Activated T-cell treated with anti-CD3 and anti-CD28 coated beads, Interleukin-2, amount 50 U/mL, for 72 hours (primary cell): Measurements from ENCODE around the gene PSMC6. TPM values are rescaled to one million over a fixed set of nuclear protein-coding genes. Genes with fewer than 3 reads are reported as not detected.
"Not testable (repeated sequence)": the region's sequence is repeated elsewhere in the genome, so short reads cannot be mapped to it uniquely, and the experiment has no call there.

Experiments
- ATAC-seq, 2 donors: fragments of 150-1000 bp; cut with Tn5 transposase; replicated peaks in 1 of 2; 2 replicates each; pipeline ENCODE4 v1.10.0; 2021; ENCODE audit warnings: moderate library complexity in 2 of 2, mild to moderate bottlenecking in 1 of 2
- DNase-seq, 2 donors: peaks; one replicate each; pipeline ENCODE4 v3.0.0; 2021 to 2022; ENCODE audit warnings: mixed read lengths in 1 of 2
- H3K27ac Mint-ChIP-seq: one replicate; pipeline ENCODE4 v1.8.0; 2022; ENCODE audit warnings: mild to moderate bottlenecking, moderate library complexity, mixed read lengths
- H3K27me3 Mint-ChIP-seq: one replicate; pipeline ENCODE4 v1.8.0; 2022; ENCODE audit warnings: low read depth, mixed read lengths
- H3K36me3 Mint-ChIP-seq, 2 donors: one replicate each; pipeline ENCODE4 v1.8.0; 2022; ENCODE audit warnings: mixed read lengths in 2 of 2, mild to moderate bottlenecking in 1 of 2; ENCODE audit not compliant: insufficient read depth in 2 of 2
- H3K4me1 Mint-ChIP-seq: one replicate; pipeline ENCODE4 v1.8.0; 2022; ENCODE audit warnings: low read depth, mixed read lengths
- H3K4me3 Mint-ChIP-seq, 2 donors: one replicate each; pipeline ENCODE4 v1.8.0; 2022; ENCODE audit warnings: mild to moderate bottlenecking in 2 of 2, mixed read lengths in 2 of 2, moderate library complexity in 2 of 2
- H3K9me3 Mint-ChIP-seq, 2 donors: one replicate each; pipeline ENCODE4 v1.8.0; 2022; ENCODE audit warnings: mixed read lengths in 2 of 2
- total RNA-seq, 2 donors: library from RNA; stranded (reverse); gene quantifications; one replicate each; pipeline ENCODE4 v1.2.3, GENCODE V29; 2022

The PSMC6 gene
- total RNA-seq, 2 donors from 2014 or later = 90.0 to 91.1 TPM

DNA sequence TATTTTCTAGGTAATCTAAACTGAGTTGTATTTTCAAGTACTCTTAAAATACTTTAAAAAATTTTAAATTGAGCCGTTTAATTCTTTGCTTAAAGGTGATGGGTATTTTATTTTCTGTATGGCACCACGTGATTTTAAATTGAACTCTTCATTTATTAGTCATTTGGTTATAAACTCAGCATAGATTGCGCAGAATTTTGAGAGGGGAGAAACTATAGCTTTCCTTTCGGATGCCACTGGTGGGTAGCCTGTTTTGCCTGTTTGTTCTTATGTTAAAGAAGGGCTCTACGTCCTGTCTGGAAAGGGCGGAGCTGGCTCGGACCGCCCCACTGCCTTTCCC lies 22.6 kb downstream of the PSMC6 start:
- Mint-ChIP-seq H3K9me3 (no peaks in the 10 kb centered on the region), H3K27me3 (no peaks in the 10 kb centered on the region), H3K27ac (peak overlapping the region; percentile 56), H3K4me1 (peaks cover 42% of the 10 kb centered on the region), H3K36me3 (peaks cover 0 to 20% of the 10 kb centered on the region in 2 donors), H3K4me3 (peak overlapping the region; percentile 96 to 98)
- ATAC-seq (no peak), DNase-seq (no peak)

DNA sequence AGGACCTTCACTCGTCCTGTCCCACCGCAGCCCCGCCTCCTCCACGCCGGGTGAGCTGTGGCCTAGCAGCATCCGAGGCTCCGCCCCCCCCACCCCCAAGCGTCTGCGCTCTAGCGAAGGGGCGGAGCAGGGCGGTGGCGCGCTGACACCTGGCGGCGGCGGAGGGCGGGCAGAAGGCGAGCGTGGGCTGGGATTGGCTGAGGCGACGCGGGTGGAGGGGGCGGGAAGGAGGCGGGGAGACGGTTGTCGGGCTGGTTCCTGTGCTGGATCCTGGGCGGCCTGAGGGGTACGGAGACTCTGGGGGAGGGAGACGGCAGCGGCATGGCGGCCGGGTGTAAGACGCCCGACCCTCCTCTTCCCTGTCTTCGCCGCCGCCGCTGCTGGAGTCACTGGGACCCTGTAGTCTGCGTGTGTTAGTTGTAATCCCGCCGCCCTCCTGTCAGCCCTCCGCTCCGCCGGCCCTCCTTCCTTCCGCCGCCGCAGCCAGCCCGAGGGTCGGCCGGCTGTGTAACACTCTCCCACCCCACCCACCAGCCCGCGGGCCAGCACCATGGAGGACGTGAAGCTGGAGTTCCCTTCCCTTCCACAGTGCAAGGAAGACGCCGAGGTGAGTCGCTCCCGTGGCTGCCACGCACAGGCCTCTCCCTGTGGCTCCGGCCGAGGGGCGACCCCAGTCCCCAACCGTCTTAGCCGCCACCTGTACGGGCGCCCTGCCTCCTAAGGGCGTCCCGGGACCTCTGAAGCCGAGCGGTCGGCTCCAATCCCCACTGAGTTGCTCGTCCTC lies 23.1 kb downstream of the PSMC6 start, which contains the start of gene STYX:
TSS of gene STYX (plus strand) at position 242 of the 784 bp plus-strand sequence. CDS start at position 551, 309 bp downstream.
- Mint-ChIP-seq H3K9me3 (no peaks in the 10 kb centered on the region), H3K4me3 (peak within 1 kb of the TSS; percentile 96 to 98), H3K4me1 (peaks cover 44% of the 10 kb centered on the region), H3K27me3 (no peaks in the 10 kb centered on the region), H3K36me3 (peaks cover 2 to 22% of the 10 kb centered on the region in 2 donors), H3K27ac (peak within 1 kb of the TSS; percentile 90)
- ATAC-seq (peak; percentile 95 to 96), DNase-seq (peak; percentile 98 to 99)

DNA sequence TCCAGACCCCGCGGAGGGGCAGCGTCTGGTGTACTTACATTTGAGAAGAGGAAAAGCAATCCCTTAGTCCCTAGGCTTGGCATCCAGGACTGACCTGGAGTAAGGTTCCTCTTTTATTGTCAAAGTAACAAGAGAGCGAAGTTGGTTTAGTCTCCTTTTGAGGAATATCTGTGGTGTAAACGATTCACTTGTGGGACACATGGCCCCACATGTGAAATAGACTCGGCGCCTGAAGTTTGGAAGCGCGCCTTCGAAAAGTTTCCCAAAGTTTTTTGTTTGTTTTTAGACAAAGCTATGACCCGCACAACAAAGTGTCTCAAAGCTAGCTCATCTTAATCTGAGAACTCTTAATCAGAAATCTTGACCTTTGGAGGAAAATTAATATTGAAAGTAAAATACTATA lies 23.7 kb downstream of the PSMC6 start:
- Mint-ChIP-seq H3K4me3 (peak overlapping the region; percentile 96 to 98), H3K4me1 (peaks cover 44% of the 10 kb centered on the region), H3K27ac (peak overlapping the region; percentile 90), H3K36me3 (peaks cover 2 to 22% of the 10 kb centered on the region in 2 donors), H3K9me3 (no peaks in the 10 kb centered on the region), H3K27me3 (no peaks in the 10 kb centered on the region)
- ATAC-seq = no peak
- DNase-seq = no peak

DNA sequence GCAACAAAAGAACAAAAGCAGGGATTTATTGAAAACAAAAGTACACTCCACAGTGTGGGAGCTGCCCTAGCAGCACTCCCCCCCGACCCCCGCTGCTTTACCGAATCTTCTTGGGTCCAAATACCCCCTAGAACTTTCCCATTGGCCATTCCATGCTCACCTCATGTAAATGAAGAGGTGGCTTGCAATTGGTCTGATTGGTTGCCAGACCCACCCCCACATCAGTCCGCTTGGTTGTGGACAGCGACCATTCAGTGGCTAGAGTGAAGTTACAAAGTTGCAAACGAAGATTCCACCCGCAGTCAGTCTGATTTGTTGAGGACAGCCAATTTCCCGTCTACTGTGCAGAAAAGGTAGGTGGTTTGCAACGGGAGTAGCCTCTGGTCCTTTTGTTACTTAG lies 26.8 kb downstream of the PSMC6 start:
- H3K27me3 Mint-ChIP-seq = no peaks in the 10 kb centered on the region
- H3K36me3 Mint-ChIP-seq = peaks cover 2 to 18% of the 10 kb centered on the region in 2 donors
- peaks cover 64% of the 10 kb centered on the region for H3K4me1 Mint-ChIP-seq
- H3K9me3 Mint-ChIP-seq = no peaks in the 10 kb centered on the region
- no peak for ATAC-seq
- DNase-seq = no peak
- no peak overlapping the region for H3K27ac Mint-ChIP-seq
- H3K4me3 Mint-ChIP-seq = no peak overlapping the region

DNA sequence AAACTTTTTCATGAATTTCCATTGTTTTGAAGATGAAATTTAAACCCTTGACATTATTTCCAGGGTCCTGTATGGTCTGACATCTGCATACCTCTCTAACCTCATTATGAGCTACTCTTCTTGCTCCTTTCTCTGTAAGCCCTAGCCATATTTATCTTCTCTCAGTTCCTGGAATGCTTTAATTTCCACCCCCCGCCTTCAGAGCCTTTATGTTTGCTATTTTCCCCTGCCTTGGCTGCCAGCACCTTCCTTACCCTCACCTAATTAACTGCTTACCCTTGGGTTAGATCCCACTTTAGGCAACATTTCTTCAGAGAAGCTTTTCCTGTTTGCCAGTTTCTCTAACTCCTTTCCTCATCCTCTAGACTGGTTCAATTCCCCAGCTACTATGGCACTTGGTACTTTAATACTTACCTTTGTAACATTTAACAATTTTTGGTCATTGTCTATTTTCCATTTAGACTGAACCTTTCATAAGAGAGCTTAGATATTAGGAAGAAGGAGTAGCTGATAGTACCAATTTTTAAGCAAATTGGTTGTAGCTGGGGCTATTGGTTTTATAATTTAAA lies 29.0 kb downstream of the PSMC6 start:
- no peaks in the 10 kb centered on the region for H3K9me3 Mint-ChIP-seq
- peaks cover 73% of the 10 kb centered on the region for H3K4me1 Mint-ChIP-seq
- DNase-seq = no peak
- no peak for ATAC-seq
- no peaks in the 10 kb centered on the region for H3K27me3 Mint-ChIP-seq
- peak overlapping the region; percentile 3 for H3K27ac Mint-ChIP-seq
- peaks cover 2 to 18% of the 10 kb centered on the region in 2 donors for H3K36me3 Mint-ChIP-seq
- peak overlapping the region; percentile 2 to 5 for H3K4me3 Mint-ChIP-seq

DNA sequence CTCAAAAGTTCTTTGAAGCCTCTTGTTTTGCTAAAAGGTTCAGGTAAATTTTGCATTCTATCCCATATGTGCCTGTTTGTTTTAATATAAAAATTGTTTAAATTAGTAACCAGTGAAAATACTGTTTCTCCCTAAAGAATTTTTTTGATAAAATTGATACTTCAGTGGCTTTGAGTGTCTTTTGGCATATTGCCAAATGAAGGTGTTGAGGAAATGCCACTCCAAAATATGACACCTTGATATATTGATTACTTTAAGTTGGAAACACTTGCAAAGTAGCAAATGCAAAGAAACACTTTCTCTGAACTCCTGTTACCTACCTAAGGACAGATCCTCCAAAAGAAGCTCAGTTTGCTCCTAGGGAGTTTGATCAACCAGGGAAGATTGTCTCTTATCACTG lies 31.4 kb downstream of the PSMC6 start:
- Mint-ChIP-seq H3K4me3 (no peak overlapping the region), H3K27ac (no peak overlapping the region), H3K27me3 (no peaks in the 10 kb centered on the region), H3K4me1 (peaks cover 78% of the 10 kb centered on the region), H3K9me3 (no peaks in the 10 kb centered on the region), H3K36me3 (peaks cover 2 to 14% of the 10 kb centered on the region in 2 donors)
- ATAC-seq (no peak), DNase-seq (no peak)

DNA sequence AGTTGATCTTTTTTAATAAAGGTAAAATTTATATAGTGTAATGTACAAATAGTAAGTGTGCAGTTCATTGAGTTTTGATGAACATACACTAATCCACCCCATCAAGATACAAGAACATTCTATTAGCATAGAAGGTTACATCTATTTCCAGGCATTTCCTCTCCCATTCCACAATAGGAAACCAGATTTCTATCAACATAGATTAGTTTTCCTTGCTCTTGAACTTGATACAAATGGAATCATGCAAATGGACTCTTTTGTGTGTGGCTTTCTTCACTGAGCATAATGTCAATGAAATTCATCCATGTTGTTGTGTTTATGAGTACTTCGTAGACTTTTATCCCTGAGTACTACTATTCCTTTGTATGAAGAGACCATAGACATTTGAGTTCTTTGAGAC lies 33.8 kb downstream of the PSMC6 start:
- Mint-ChIP-seq H3K36me3 (peaks cover 0 to 8% of the 10 kb centered on the region in 2 donors), H3K4me1 (peaks cover 81% of the 10 kb centered on the region), H3K27me3 (no peaks in the 10 kb centered on the region), H3K4me3 (no peak overlapping the region), H3K27ac (peak overlapping the region; percentile 85), H3K9me3 (no peaks in the 10 kb centered on the region)
- ATAC-seq (no peak), DNase-seq (no peak)

DNA sequence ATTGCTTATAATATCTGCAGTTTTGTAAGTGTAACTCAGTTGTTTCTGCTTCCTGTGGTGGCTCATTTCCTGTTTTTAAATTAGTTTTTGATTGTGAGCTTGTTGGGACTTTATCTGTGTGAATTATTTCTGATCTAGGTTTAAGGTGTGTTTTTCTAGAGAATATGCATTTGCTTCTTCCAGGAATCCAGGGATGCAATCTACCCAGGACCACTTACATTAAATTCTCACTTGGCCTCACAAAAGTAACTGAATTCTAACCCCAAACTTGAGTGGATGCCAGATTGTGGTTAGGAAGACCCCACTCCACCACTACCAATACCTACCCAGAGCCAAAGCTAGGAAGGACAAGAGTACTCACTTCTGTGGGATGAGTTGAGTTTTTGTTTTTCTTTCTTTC lies 34.9 kb downstream of the PSMC6 start:
- H3K27ac Mint-ChIP-seq = peak overlapping the region; percentile 100
- H3K9me3 Mint-ChIP-seq = no peaks in the 10 kb centered on the region
- H3K4me3 Mint-ChIP-seq = peak overlapping the region; percentile 79 to 92
- DNase-seq = peak in 1 of 2 donors; percentile 16
- no peaks in the 10 kb centered on the region for H3K27me3 Mint-ChIP-seq
- H3K36me3 Mint-ChIP-seq = peaks cover 0 to 8% of the 10 kb centered on the region in 2 donors
- H3K4me1 Mint-ChIP-seq = peaks cover 70% of the 10 kb centered on the region
- ATAC-seq = peak; percentile 45 to 46

DNA sequence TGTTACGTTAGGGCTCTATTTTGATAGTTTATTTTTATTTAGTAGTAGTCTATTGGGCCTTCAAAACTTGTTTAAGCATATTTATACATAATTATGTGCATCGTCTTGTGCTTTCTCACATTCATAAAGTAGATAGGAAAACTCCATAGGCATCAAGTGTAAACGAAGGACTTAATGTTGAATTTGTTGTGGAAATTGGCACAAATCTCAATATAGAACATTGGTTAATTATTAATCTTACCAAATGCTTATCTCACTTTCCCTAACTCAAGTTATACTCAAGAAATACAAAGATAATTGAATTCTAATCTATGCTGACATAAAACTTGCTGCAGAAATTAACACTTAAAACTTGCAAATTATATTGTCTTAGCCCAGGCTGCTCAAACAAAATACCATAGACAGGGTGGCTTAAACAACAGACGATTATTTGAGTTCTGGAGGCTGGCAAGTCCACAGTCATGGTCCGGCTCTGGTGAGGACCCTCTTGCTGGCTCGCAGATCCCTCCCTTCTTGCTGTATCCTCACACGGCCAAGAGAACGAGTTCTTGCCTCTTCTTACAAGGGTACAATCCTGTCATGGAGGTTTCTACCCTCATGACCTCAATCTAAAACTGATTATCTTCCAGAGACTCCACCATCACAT lies 41.8 kb downstream of the PSMC6 start:
- peaks cover 0 to 7% of the 10 kb centered on the region in 2 donors for H3K36me3 Mint-ChIP-seq
- DNase-seq = no peak
- no peaks in the 10 kb centered on the region for H3K27me3 Mint-ChIP-seq
- peaks cover 15% of the 10 kb centered on the region for H3K4me1 Mint-ChIP-seq
- H3K27ac Mint-ChIP-seq = no peak overlapping the region
- ATAC-seq = no peak
- H3K4me3 Mint-ChIP-seq = no peak overlapping the region
- H3K9me3 Mint-ChIP-seq = no peaks in the 10 kb centered on the region

DNA sequence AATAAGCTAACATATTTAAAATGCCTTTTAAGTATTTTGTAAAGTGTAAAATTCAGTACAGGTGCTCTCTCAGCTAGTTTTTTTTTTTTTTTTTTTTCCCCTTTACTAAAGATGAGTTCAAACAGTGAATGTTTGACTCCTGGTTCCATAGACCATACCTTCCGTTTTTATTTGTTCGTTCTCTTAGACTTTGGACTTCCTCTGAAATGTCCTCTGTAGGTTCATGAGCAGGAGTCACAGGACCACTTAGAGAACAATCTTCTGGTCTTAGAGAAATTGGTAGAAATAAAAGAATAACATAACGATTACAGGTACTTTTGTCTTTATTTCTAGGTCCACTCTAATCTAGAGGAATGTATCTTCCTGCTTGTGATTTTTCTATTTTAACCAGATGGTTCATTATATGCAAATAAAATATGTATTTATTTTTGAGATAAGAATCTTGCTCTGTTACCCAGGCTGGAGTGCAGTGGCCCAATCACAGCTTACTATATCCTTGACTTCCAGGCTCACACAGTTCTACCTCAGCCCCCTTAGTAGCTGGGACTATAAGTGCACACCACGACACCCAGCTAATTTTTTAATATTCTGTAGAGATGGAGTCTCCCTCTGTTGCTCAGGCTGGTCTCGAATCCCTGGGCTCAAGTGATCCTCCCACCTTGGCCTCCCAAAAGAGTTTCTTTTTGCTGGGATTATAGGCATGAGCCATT lies 48.8 kb downstream of the PSMC6 start:
- H3K36me3 Mint-ChIP-seq = peaks cover 0 to 4% of the 10 kb centered on the region in 2 donors
- H3K4me1 Mint-ChIP-seq = no peaks in the 10 kb centered on the region
- no peak overlapping the region for H3K4me3 Mint-ChIP-seq
- no peaks in the 10 kb centered on the region for H3K27me3 Mint-ChIP-seq
- H3K27ac Mint-ChIP-seq = no peak overlapping the region
- ATAC-seq = no peak
- DNase-seq = no peak
- no peaks in the 10 kb centered on the region for H3K9me3 Mint-ChIP-seq

DNA sequence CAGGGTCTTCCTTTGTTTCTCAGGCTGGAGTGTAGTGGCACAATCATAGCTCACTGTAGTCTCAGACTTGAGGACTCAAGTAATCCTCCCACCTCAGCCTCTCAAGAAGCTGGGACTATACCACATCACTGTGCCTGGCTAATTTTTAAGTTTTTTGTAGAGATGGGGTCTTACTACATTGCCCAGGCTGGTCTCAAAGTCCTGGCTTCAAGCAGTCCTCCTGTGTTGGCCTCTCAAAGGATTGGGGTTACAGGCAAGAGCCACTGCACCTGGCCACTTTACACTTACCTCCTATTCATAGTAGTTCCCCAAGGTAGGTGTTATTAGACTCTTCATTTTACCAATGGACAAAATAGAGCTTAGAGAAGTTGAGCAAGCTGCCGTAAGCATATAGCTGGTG lies 52.1 kb downstream of the PSMC6 start:
- no peak overlapping the region for H3K4me3 Mint-ChIP-seq
- ATAC-seq = no peak
- no peak for DNase-seq
- peaks cover 2 to 6% of the 10 kb centered on the region in 2 donors for H3K36me3 Mint-ChIP-seq
- H3K4me1 Mint-ChIP-seq = peaks cover 11% of the 10 kb centered on the region
- H3K27ac Mint-ChIP-seq = no peak overlapping the region
- no peaks in the 10 kb centered on the region for H3K27me3 Mint-ChIP-seq
- no peaks in the 10 kb centered on the region for H3K9me3 Mint-ChIP-seq

DNA sequence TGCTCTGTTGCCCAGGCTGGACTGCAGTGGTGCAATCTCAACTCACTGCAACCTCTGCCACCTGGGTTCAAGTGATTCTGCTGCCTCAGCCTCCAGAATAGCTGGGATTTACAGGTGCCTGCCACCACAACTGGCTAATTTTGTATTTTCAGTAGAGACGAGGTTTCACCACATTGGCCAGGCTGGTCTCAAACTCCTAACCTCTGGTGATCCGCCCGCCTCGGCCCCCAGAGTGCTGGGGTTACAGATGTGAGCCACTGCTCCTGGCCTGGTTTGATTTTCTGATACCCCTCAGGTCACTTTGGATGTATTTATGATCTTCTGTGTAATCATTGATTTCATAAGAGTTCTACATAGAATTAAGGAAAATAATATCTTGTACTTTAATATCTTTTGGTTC lies 55.9 kb downstream of the PSMC6 start:
- peaks cover 2 to 10% of the 10 kb centered on the region in 2 donors for H3K36me3 Mint-ChIP-seq
- peak overlapping the region; percentile 91 for H3K27ac Mint-ChIP-seq
- not testable (repeated sequence) for ATAC-seq, H3K27me3 Mint-ChIP-seq, DNase-seq, H3K9me3 Mint-ChIP-seq
- H3K4me1 Mint-ChIP-seq = peaks cover 11% of the 10 kb centered on the region
- H3K4me3 Mint-ChIP-seq = peak overlapping the region in 1 of 2 donors; percentile 52
